ENCODE data around the gene SIKE1.
A peak's percentile ranks its signal among the peaks of the same experiment; 100 is the strongest.
"Not testable (repeated sequence)": the region's sequence is repeated elsewhere in the genome, so short reads cannot be mapped to it uniquely, and the experiment has no call there.

Gene SIKE1

GRCh38 chr1:114755006-114755931 lies 25.2 kb downstream of the SIKE1 start:
- DNase-seq = peak; percentile 55

DNA sequence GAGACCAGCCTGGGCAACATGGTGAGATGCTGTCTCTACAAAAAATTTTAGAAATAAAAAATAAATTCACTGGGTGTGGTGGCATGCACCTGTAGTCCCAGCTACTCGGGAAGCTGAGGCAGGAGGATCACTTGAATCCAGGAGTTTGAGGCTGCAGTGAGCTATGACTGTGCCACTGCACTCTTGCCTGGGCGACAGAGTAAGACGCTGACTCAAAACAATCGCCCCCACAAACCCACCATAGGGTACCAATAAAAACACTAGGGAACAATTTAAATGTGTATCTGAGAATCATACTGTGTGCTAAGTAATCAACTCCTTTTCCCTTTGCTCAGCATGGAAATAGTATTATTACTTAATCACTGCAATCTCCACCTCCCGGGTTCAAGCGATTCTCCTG lies 26.8 kb downstream of the SIKE1 start:
- DNase-seq = not testable (repeated sequence)

- DNase-seq = no peak
Measured at GRCh38 chr1:114753143-114753542, 27.3 kb downstream of the SIKE1 start.

GRCh38 chr1:114750780-114751179 lies 29.7 kb downstream of the SIKE1 start:
- no peak for DNase-seq

DNA sequence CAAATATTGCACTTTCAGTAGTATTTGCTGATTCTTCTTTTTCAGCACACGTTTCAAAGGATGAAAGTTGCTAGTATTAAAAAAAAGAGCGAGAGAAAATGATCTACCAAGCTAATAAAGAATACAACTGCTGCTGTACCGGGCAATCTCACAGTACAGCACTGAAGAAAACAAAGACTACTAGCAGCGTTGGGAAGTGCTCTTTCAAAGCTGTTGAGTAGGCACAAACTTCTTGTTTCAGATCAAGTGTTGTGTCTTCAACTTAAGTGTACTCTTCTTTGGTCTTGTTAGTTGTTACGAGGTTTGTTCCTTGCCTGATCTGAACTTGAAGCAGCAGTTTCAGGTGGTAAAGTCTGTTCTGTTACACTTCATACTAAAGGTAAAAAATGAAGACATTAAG lies 30.6 kb downstream of the SIKE1 start:
- no peak for DNase-seq

- no peak for DNase-seq
Measured at GRCh38 chr1:114746450-114747121, 33.9 kb downstream of the SIKE1 start.

DNA sequence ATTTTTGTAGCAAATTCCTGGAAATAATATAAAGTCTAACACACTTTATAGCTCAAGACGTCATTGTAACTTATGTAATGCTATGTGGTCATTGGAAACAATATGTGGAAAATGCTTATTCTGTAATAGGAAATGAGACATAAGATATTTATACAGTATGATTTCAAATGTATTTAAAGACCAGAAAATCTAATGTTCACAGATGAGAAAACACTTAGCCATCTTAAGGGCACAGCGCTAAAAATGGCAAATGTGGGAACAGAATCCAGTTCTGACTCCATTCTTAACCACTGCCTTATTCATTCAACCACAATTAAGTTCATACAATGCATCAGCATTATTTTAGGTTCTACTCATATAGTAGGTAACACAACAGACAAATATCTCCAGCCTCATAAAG lies 35.2 kb downstream of the SIKE1 start:
- peak; percentile 74 for DNase-seq

DNA sequence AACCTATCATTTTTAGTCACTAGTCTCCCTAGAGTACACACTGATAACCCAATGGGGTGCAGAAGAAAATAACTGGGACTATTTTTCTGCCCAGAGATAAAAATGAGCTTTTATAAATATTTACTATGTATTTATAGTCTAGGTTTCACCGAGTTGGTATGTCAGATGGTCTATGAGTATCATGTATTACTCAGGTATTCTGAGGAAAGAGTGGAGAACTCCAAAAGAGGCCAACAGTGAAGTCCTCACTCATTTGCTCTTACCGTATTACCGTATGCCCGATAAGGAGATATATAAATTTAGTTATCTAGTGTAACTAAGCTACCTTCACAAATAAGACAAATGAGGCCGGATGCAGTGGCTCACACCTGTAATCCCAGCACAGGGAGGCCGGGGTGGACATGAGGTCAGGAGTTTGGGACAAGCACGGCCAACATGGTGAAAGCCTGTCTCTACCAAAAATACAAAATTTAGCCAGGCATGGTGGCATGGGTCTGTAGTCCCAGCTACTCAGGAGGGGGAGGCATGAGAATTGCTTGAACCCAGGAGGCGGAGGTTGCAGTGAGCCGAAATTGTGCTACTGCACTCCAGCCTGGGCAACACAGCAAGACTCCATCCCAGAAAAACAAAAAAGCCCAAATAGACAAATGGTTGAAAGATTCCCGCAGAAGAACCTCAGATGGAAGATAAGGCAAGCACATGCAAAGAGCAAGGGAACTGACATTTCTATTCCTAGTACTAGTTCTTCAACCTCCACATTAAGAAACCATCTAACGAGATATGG lies 38.3 kb downstream of the SIKE1 start:
- DNase-seq = no peak

DNA sequence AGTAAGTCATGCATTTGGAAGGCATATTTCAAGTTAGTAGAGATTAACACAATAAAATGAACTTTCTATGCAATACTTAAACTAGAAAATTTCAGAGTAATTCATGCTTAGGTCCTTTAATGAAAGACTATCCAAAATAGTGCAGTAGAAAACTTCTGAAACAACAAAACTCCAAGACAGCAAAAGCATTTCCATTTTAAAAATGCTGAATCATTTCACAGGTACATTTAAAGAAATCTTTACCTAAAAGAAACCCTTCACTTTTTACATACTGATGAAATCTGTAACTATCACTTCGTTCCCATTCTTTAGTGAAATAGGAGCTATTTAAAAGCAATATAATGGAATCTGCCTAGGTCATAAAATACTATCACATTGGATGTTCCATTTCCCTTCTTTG lies 40.2 kb downstream of the SIKE1 start:
- no peak for DNase-seq

DNA sequence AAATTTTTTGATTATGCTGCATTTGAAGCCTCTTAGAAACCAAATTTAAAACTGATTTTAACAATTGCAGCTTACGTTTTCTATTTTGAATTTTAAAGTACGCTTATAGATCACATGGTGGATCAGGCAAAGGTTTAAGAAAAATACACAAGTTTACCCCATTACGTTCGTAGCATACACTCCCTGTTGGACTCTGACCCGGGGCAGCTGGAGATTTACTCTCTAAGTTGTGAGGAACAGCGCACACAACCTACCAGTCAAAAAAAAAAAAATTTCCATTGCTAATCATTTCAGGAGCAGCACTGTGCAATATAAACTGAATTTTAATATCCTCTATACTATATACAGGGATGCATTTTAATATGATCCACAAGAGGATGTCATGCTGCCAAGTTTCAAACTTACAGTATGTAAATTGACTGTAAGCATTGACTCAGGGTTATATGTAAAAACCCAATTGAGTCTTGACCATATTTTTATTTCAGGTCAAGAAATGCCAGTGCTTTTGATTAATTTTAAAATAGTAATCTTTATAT lies 43.1 kb downstream of the SIKE1 start:
- DNase-seq = no peak

DNA sequence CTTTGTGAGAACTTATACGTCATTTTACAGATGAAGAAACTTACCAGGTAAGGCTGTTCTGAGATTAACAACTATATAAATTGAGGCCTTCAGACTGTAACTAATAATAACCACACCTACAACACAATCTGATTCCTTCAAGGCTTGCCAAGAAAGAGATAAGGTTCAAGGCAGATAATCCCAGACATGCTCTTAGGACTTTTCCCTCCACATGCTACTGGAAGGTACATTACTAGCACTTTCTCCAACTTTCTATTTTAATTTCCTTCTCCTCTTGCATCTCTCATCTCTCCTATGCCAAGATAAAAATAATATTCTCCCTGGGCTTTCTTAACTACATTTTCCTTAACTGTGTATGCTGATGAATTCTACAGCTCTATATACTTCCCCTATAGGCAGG lies 45.0 kb downstream of the SIKE1 start:
- no peak for DNase-seq

- no peak for DNase-seq
Measured at GRCh38 chr1:114729782-114730181, 50.7 kb downstream of the SIKE1 start.

- no peak for DNase-seq
Measured at GRCh38 chr1:114728553-114728952, 51.9 kb downstream of the SIKE1 start.

GRCh38 chr1:114725230-114725629 lies 55.3 kb downstream of the SIKE1 start:
- no peak for DNase-seq

- DNase-seq = no peak
Measured at GRCh38 chr1:114723915-114724314, 56.6 kb downstream of the SIKE1 start.

DNA sequence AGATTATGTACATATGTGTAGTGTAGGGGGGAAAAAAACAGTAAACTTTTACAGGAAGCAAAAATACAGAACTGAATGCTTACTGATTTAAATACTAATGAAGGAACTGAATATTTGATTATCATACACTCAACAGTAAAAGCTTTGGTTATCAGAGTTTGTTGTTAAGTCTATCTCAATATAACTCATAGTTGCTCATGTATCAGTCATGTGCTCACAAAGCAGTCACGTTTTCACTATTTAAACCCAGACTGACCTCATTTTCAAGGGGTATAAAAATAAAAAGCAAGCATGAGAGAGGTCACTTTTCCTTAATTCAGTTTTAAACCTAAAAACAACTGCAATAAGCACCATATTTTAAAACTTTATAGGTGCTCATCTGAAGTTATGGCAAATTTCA lies 57.0 kb downstream of the SIKE1 start:
- DNase-seq = no peak

DNA sequence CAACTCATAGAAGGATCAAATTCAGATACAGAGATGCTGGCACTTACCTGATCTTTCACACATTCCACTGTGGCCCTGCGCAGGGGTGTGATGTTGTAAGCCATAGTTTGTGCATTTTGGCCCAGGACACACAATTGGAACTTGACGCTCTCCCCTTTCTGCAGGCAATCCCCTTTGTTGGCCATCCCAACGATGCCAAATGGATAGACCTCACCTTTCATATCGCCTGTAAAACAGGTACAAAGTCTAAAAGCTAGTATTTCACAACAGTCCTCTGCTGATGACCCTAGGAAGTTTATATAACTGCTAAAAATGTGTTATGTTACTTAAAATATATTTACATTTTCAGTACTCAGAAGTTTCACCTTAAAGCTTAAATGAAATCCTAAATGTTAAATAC lies 60.0 kb downstream of the SIKE1 start:
- no peak for DNase-seq

All from suppressor macrophage treated with lipopolysaccharide for 4 hours (primary cell).